ENCODE results near the gene GFOD2.

DNA sequence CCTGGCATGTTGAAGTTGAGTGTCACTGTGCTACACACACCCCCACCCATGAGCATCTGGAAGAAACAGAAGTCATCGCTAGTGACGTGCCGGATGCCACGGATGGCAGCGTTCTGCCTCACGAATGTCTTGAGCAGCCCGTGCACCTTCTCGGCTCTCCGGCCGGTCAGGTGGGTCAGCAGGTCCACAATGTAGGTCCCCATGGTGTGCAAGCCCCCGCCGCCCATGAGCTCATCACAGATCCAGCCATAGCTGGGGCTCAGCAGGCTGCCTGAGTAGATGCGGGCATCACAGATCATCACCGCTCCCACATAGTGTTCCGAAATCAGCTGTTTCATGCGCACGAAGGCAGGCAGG, 43.6 kb downstream of the GFOD2 start:
- TF ChIP-seq, protein P1, sequence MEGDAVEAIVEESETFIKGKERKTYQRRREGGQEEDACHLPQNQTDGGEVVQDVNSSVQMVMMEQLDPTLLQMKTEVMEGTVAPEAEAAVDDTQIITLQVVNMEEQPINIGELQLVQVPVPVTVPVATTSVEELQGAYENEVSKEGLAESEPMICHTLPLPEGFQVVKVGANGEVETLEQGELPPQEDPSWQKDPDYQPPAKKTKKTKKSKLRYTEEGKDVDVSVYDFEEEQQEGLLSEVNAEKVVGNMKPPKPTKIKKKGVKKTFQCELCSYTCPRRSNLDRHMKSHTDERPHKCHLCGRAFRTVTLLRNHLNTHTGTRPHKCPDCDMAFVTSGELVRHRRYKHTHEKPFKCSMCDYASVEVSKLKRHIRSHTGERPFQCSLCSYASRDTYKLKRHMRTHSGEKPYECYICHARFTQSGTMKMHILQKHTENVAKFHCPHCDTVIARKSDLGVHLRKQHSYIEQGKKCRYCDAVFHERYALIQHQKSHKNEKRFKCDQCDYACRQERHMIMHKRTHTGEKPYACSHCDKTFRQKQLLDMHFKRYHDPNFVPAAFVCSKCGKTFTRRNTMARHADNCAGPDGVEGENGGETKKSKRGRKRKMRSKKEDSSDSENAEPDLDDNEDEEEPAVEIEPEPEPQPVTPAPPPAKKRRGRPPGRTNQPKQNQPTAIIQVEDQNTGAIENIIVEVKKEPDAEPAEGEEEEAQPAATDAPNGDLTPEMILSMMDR (conservative IDR thresholded peaks at IDR 0.05; ENCODE audit: low read depth in 2 of 2) = no peak
- no peak for TF ChIP-seq EZH2 (IDR thresholded peaks at IDR 0.05; ENCODE audit: low read depth, unreplicated experiment)
- no peak for TF ChIP-seq JUNB (IDR thresholded peaks at IDR 0.05; ENCODE audit: unreplicated experiment)
- TF ChIP-seq REST (IDR thresholded peaks at IDR 0.05; ENCODE audit: unreplicated experiment) = no peak
- no peak for TF ChIP-seq POLR2AphosphoS5 (IDR thresholded peaks at IDR 0.05; ENCODE audit: low read depth)
- no peak for TF ChIP-seq EZH2phosphoT487 (IDR thresholded peaks at IDR 0.05; ENCODE audit: unreplicated experiment)

Data from GM23338 (cell line).